GM19468 (cell line): Measurements from ENCODE around the gene IL1RAPL2.

Source experiments
- ATAC-seq: cut with Tn5 transposase; IDR thresholded peaks from one replicate; pipeline ENCODE4 v1.9.1; 2021; ENCODE audit warnings: mild to moderate bottlenecking, moderate library complexity, moderate number of reproducible peaks; ENCODE audit not compliant: unreplicated experiment; ENCODE audit errors: extremely low read depth

Gene IL1RAPL2

DNA sequence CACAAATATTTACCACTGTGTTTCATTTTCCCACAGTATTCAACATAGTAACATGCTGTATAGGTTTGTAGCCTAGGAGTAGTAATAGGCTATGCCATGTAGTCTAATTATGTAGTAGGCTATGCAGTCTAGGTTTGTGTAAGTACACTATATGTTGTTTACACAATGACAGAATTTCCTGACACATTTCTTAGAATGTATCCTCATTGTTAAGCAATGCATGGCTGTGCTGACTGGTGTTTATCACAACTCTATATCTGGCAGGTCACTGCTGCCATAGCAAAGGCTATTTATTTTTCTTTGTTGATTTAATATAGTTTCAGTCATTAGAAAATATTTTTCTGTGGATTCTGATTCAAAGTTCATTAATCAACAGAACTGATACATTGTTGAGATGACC is 762.8 kb downstream of the IL1RAPL2 start:
- no peak for ATAC-seq

GRCh38 chrX:105331244-105331643 is 765.2 kb downstream of the IL1RAPL2 start:
- ATAC-seq: no peak

DNA sequence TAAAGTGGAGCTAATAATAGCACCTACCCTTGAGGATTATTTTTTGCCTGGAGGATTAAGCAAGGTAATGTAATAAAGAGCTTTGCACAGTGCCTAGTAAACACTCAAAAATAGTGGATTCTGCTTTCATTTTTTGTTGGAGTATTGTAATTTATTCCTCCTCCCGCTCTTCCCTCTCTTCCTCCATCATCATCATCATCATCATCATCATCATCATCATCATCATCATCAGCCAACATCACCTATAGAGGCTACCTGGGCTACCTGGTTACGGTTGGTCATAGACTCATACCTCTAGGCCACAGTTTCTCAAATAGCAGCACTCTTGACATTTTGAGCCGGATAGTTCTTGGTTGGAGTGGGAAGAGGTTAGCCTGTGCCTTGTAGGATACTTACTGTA is 781.4 kb downstream of the IL1RAPL2 start:
- ATAC-seq: no peak

DNA sequence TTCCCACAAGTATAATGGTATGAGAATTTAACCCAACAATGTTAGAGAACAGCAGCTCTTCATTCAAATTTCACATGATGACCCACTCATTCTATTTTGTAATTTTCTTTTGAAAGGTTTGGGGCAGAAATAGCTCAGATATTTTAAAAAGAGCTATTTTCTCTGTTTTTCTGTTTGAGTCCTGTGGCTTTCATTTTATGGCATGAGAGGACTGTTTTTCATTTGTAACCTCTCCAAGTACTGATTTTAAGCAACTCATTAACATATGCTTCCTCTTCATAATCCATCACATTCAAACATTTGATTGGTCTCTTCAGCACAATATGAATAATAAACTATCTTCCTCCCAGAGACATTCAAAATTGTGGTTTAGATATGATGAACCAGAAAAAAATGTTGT is 783.5 kb downstream of the IL1RAPL2 start:
- no peak for ATAC-seq

GRCh38 chrX:105375816-105376215 is 809.8 kb downstream of the IL1RAPL2 start:
- no peak for ATAC-seq

DNA sequence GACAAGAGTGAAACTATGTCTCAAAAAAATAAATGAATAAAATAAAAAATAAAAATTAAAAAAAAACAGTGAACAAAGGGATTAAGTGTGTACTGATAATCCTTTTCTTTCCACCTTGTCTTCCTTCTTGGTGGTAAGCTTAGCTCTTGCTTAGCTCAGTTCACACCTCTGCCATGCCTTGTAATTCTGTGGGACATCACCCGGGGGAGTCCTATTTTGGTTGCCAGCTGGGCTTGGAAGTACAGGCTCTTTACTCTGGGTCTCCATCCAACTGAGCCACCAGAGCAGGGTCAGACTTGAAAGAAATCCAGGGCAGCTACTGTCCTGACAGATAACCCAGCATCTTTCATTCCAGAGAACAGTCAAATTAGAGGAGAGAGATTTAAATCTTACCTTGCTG is 858.7 kb downstream of the IL1RAPL2 start:
- no peak for ATAC-seq

- ATAC-seq: no peak
These were observed 885.4 kb downstream of the IL1RAPL2 start for GRCh38 chrX:105451401-105451800.

- ATAC-seq: no peak
These were observed 892.8 kb downstream of the IL1RAPL2 start for GRCh38 chrX:105458846-105459245.

DNA sequence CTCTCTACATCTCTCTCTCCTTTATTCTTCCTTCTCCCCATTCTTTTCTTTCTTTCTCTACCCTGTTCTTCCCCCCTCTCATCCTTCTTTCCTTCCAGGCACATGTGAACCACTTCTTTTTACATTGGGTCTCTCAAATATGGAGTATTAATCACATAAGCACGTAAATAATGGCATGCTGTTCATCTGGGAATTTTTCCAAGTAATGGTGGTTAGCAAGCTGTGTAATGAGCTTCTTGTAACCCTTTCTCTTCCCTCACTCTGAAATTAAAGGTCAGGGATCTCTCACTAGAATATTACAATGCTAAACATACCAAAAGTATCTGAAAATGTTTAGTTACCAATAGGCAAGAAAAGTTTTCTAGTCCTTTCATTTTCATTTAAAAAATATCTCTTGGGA is 894.4 kb downstream of the IL1RAPL2 start:
- no peak for ATAC-seq

- no peak for ATAC-seq
These were observed 895.0 kb downstream of the IL1RAPL2 start for GRCh38 chrX:105461016-105461415.

DNA sequence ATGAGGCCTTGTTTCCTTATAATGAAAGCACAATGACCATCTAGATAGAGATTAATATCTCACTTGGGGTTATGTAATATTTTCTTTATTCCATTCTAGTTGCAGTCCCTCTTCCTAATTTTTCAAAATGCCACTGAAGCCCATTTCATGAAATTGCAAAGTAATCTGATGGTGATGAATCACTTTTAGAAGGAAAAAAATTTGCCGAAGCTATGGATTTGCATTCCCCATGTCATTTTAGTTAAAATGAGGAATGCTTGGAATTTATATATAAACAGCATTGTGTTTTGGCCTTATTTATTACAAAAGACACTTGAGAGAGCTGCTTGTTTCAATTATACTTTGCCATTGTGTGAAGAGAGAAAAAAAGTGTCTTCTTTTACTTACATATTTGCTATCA is 896.2 kb downstream of the IL1RAPL2 start:
- no peak for ATAC-seq

- no peak for ATAC-seq
These were observed 897.5 kb downstream of the IL1RAPL2 start for GRCh38 chrX:105463473-105463872.

DNA sequence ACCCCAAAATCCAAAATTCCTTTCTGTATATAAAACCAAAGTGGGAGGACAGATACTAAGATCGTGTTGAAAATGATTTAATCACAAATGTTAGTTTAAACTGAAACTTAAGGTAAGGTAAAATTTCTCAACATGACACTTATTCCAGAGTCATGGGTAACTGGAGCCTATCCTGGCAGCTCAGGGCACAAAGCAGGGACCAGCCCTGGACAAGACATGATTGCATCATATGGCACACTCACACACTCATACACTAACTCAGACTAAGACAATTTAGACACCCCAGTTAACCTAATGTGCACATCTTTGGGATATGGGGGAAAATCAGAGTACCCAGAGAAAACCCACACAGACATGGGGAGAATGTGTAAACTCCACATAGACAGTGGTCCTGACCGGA is 898.6 kb downstream of the IL1RAPL2 start:
- ATAC-seq: no peak

DNA sequence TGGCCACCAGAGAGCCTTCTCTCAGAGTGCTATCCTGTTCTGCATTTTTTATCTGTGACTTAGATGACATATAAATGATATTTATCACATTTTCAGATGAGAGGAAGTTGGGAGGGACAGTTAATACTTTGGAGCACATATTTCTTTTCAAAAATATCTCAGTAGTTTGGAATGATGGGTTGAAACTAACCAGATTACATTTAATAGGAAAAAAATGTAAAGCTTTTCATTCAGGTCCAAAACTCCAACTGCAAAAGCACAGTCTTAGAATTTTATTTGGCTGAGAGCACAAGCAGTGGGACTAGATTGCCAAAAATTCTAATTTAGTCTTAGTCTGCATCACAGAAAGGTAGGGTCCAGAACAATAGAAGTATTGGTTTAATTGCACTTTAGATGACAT is 902.7 kb downstream of the IL1RAPL2 start:
- ATAC-seq: no peak

DNA sequence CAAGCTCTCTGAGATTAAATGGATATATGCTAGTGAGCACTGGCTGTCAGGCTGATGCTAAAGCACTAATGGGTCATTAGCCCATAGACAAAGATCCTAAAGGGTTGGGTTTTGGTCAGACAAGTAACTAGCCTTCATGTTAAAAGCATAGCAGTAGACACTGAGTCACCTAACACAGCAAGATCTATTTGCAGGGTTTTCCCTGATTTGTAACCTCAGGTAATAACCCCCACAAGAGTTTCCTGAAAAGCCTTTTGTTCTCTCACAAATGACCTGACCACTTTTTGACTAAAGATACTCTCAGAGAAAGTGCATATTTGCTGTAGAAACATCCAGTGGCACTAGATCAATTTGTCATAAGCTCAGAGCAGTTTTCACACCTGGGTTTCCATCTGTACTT is 905.6 kb downstream of the IL1RAPL2 start:
- no peak for ATAC-seq

DNA sequence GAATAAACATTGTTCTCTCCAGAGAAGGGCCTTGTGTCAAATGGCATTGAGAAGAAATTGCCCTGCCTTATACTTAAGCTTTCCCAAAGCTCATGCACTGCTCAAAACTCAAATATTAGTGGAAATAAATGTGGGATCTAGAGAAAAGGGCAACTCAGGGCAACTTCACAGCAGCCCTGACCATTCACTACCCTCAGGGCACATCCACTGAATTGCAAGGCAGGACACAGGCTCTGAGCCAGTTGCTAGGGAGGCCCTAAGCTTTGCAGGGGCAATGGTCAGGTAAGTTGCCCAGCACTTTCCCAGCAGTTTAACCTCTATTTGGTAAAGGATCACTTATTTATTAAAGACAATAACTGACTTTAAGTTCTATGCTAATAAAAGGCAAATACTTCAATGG is 909.8 kb downstream of the IL1RAPL2 start:
- no peak for ATAC-seq

DNA sequence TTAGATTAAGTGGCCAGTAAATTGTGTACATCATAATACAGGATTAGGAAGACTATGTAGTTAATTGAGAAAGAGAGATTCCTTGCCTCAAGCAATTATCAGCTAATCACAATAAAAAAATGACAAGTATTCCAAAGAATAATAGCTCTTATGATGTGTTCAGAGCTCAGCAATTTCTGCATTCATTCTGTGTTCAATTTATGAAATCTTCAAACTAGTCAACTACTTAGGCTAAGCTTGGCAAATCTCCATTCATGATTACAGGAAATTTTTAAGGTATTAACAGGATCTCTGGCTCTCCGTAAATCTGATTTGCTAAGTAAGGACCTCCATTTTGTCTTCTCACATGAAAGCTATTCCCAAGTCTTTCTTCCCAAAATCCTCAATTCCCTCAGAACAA is 911.4 kb downstream of the IL1RAPL2 start:
- no peak for ATAC-seq

GRCh38 chrX:105480646-105481310 is 914.8 kb downstream of the IL1RAPL2 start:
- ATAC-seq: no peak

DNA sequence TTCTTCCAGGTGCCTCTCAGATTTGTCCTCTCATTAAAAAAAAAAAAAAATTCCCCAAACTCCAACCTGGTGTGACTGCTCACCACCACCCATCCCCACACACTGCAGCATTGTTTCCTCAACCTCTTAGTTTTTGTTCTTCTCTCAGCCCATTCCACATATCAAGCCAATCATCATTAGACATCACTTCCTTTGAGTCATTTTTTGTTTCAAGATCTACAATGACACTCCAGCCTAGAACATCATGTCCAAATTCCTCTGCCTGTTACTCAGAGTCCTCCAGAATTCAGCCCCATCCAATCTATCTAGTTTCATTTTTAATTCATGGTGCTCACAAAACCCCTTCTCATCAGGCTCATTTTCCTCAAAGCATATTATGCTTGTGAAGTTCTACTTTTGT is 917.0 kb downstream of the IL1RAPL2 start:
- no peak for ATAC-seq

GRCh38 chrX:105488716-105489115 is 922.7 kb downstream of the IL1RAPL2 start:
- ATAC-seq: no peak

DNA sequence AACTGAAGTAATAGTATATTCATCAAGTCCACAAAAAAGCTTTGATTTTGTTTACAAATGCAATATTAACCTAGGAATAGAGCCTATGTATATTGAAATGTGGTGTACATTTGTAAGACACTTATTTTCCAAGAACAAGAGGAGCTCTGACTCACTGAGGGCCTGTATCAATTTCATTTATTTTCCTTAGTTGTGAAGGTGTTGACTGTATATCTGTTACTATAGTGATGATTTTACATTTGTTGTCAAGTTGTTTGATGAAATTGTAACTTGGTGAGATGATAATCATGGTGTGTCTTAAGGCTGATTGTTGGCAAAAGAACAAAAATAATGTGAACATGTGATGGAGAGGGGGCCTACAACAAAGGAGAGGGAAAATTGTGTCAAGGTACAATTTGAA is 929.4 kb downstream of the IL1RAPL2 start:
- ATAC-seq: no peak

GRCh38 chrX:105502336-105502735 is 936.3 kb downstream of the IL1RAPL2 start:
- ATAC-seq: no peak

DNA sequence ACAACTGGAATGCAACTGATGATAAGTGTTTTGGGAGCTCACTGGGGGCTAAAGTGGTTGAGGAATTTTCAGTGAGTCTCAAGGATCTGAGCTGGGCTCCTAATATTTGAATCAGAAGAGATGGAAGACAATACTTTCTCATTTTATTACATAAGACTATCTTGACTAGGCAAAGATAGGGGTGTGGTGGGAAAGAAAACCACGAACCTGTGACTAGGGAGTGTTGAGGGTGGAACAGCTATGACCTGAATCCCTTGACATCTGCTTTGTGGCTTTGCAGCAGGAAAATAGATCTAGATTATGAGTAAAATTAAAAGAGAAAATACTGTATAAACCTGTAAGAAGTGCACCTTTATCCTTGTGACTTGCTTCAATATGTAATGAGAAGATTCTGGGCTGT is 949.6 kb downstream of the IL1RAPL2 start:
- ATAC-seq: no peak
